Vagina (tissue), 2 donors: ENCODE data around the gene HMCN2. TPM values are rescaled to one million over a fixed set of nuclear protein-coding genes. Genes with fewer than 3 reads are reported as not detected.

Source experiments
- DNase-seq, 2 donors: peaks; one replicate each; pipeline ENCODE4 v3.0.0-alpha.2; 2017; ENCODE audit errors: extremely low spot score in 2 of 2
- H3K27ac ChIP-seq: fragments of 200-600 bp; sonication (generic); one replicate; pipeline ENCODE4 v1.5.1; 2019
- H3K27me3 ChIP-seq: fragments of 200-600 bp; sonication (generic); one replicate; pipeline ENCODE4 v1.5.1; 2019
- H3K36me3 ChIP-seq, 2 donors: fragments of 200-600 bp; sonication (generic); one replicate each; pipeline ENCODE4 v1.5.1; 2017 to 2019
- H3K4me1 ChIP-seq: fragments of 200-600 bp; sonication (generic); one replicate; pipeline ENCODE4 v1.5.1; 2019
- H3K4me3 ChIP-seq, 2 donors: fragments of 200-600 bp; sonication (generic); 1 replicate in 1 of 2; 2 replicates in 1 of 2; pipeline ENCODE4 v1.5.1; 2016 to 2019
- H3K9me3 ChIP-seq: fragments of 200-600 bp; sonication (generic); one replicate; pipeline ENCODE4 v1.5.1; 2019
- CTCF ChIP-seq, 3 experiments: fragments of 450-650 bp in 2 of 3; fragments of 200-600 bp in 1 of 3; sonication (generic) in 1 of 3; IDR thresholded peaks; one replicate each; pipeline ENCODE4 v1.5.1; 2017 to 2019; ENCODE audit warnings: antibody characterized with exemption in 3 of 3, mild to moderate bottlenecking in 2 of 3, moderate library complexity in 2 of 3
- POLR2A ChIP-seq, 2 donors: fragments of 450-650 bp; IDR thresholded peaks; one replicate each; pipeline ENCODE4 v1.6.1; 2017; ENCODE audit warnings: antibody characterized with exemption in 2 of 2, mild to moderate bottlenecking in 2 of 2, moderate library complexity in 2 of 2
- POLR2AphosphoS5 ChIP-seq, 2 donors: sonication (generic); formaldehyde crosslinking; IDR thresholded peaks; one replicate each; pipeline ENCODE4 v1.9.0; 2017; ENCODE audit warnings: antibody characterized with exemption in 2 of 2, mild to moderate bottlenecking in 2 of 2, low read depth in 1 of 2; ENCODE audit not compliant: insufficient read depth in 1 of 2
- intact Hi-C: fragments of 100-400 bp; cut with DNase I; formaldehyde crosslinking; loops from one replicate; pipeline ENCODE4 v1.15.1; 2023
- total RNA-seq: library from RNA; depleted of rRNA; stranded (reverse); fragments of >200 nt; gene quantifications from one replicate; pipeline ENCODE4 v1.2.3, GENCODE V29; 2016

The HMCN2 gene
- total RNA-seq, 1 donor from 2014 or later, result 5.2 TPM

- no peak overlapping the region for H3K4me3 ChIP-seq
- no peaks in the 10 kb centered on the region for H3K4me1 ChIP-seq
- no peak for DNase-seq
- TF ChIP-seq POLR2AphosphoS5 (IDR thresholded peaks at IDR 0.05; ENCODE audit: insufficient read depth in 1 of 2, low read depth in 1 of 2) (no peak), CTCF (IDR thresholded peaks at IDR 0.05) (no peak), POLR2A (IDR thresholded peaks at IDR 0.05) (no peak)
- intact Hi-C loops, result no loop called here
- H3K36me3 ChIP-seq, result no peaks in the 10 kb centered on the region
- H3K9me3 ChIP-seq, result no peaks in the 10 kb centered on the region
- no peak overlapping the region for H3K27ac ChIP-seq
- H3K27me3 ChIP-seq, result no peaks in the 10 kb centered on the region
These were observed 122.3 kb downstream of the HMCN2 start for GRCh38 chr9:130387905-130388304.

- no peak for DNase-seq
- TF ChIP-seq CTCF (IDR thresholded peaks at IDR 0.05), result no peak
- Histone ChIP-seq H3K27ac (no peak overlapping the region), H3K4me3 (no peak overlapping the region), H3K4me1 (no peaks in the 10 kb centered on the region), H3K9me3 (no peaks in the 10 kb centered on the region), H3K27me3 (no peaks in the 10 kb centered on the region), H3K36me3 (no peaks in the 10 kb centered on the region)
- intact Hi-C loops, result no loop called here
These were observed 124.8 kb downstream of the HMCN2 start for GRCh38 chr9:130390390-130390789.

GRCh38 chr9:130390986-130391385 lies 125.4 kb downstream of the HMCN2 start:
- Histone ChIP-seq H3K9me3 (no peaks in the 10 kb centered on the region), H3K27ac (no peak overlapping the region)

GRCh38 chr9:130391866-130392265 lies 126.3 kb downstream of the HMCN2 start:
- DNase-seq, result no peak
- Histone ChIP-seq H3K36me3 (no peaks in the 10 kb centered on the region), H3K27ac (no peak overlapping the region), H3K9me3 (no peaks in the 10 kb centered on the region), H3K27me3 (no peaks in the 10 kb centered on the region), H3K4me3 (no peak overlapping the region), H3K4me1 (no peaks in the 10 kb centered on the region)
- TF ChIP-seq POLR2A (IDR thresholded peaks at IDR 0.05), result no peak
- TF ChIP-seq CTCF (IDR thresholded peaks at IDR 0.05), result no peak
- no peak for TF ChIP-seq POLR2AphosphoS5 (IDR thresholded peaks at IDR 0.05; ENCODE audit: insufficient read depth in 1 of 2, low read depth in 1 of 2)
- intact Hi-C loops, result no loop called here

More at GRCh38 chr9:130390986-130391385, 125.4 kb downstream of the HMCN2 start:
- no peak for TF ChIP-seq POLR2A (IDR thresholded peaks at IDR 0.05)
- no peak for TF ChIP-seq CTCF (IDR thresholded peaks at IDR 0.05)
- TF ChIP-seq POLR2AphosphoS5 (IDR thresholded peaks at IDR 0.05; ENCODE audit: insufficient read depth in 1 of 2, low read depth in 1 of 2), result no peak
- DNase-seq, result no peak
- Histone ChIP-seq H3K4me3 (no peak overlapping the region), H3K27me3 (no peaks in the 10 kb centered on the region), H3K4me1 (no peaks in the 10 kb centered on the region), H3K36me3 (no peaks in the 10 kb centered on the region)
- intact Hi-C loops, result no loop called here

- Histone ChIP-seq H3K27ac (no peak overlapping the region), H3K36me3 (no peaks in the 10 kb centered on the region), H3K4me3 (no peak overlapping the region), H3K27me3 (no peaks in the 10 kb centered on the region), H3K4me1 (no peaks in the 10 kb centered on the region), H3K9me3 (no peaks in the 10 kb centered on the region)
- DNase-seq, result no peak
- intact Hi-C loops, result no loop called here
- TF ChIP-seq CTCF (IDR thresholded peaks at IDR 0.05), result no peak
- no peak for TF ChIP-seq POLR2A (IDR thresholded peaks at IDR 0.05)
- no peak for TF ChIP-seq POLR2AphosphoS5 (IDR thresholded peaks at IDR 0.05; ENCODE audit: insufficient read depth in 1 of 2, low read depth in 1 of 2)
These were observed 128.1 kb downstream of the HMCN2 start for GRCh38 chr9:130393681-130394071.
